Measurements from ENCODE around the gene VPS13D.
"Not testable (repeated sequence)": the region's sequence is repeated elsewhere in the genome, so short reads cannot be mapped to it uniquely, and the experiment has no call there.

VPS13D gene

GRCh38 chr1:12376236-12377045 is 146.6 kb downstream of the VPS13D start:
- peaks cover 31% of the 10 kb centered on the region for H3K4me1 Mint-ChIP-seq (ENCODE audit: low read depth)
- intact Hi-C loops (cut with micrococcal nuclease): no loop called here
- H3K9me3 Mint-ChIP-seq: no peaks in the 10 kb centered on the region
- peaks cover 77% of the 10 kb centered on the region for H3K36me3 Mint-ChIP-seq (ENCODE audit: low read depth)
- H3K27ac Mint-ChIP-seq: peak overlapping the region; percentile 59
- H3K4me3 Mint-ChIP-seq: no peak overlapping the region
- H3K27me3 Mint-ChIP-seq: no peaks in the 10 kb centered on the region

- Mint-ChIP-seq H3K27ac (peak overlapping the region; percentile 49), H3K36me3 (ENCODE audit: low read depth) (peaks cover 74% of the 10 kb centered on the region), H3K4me3 (no peak overlapping the region), H3K9me3 (no peaks in the 10 kb centered on the region), H3K27me3 (no peaks in the 10 kb centered on the region), H3K4me1 (ENCODE audit: low read depth) (peaks cover 33% of the 10 kb centered on the region)
- intact Hi-C loops (cut with micrococcal nuclease): no loop called here
These were observed 150.8 kb downstream of the VPS13D start for GRCh38 chr1:12380326-12381249.

- Mint-ChIP-seq H3K36me3 (ENCODE audit: low read depth) (peaks cover 90% of the 10 kb centered on the region), H3K27ac (no peak overlapping the region), H3K4me3 (no peak overlapping the region), H3K27me3 (no peaks in the 10 kb centered on the region), H3K9me3 (peaks cover 24% of the 10 kb centered on the region), H3K4me1 (ENCODE audit: low read depth) (peaks cover 20% of the 10 kb centered on the region)
- intact Hi-C loops (cut with micrococcal nuclease): no loop called here
These were observed 153.2 kb downstream of the VPS13D start for GRCh38 chr1:12383001-12383400.

GRCh38 chr1:12383786-12384185 is 154.0 kb downstream of the VPS13D start:
- no peak overlapping the region for H3K27ac Mint-ChIP-seq
- peaks cover 91% of the 10 kb centered on the region for H3K36me3 Mint-ChIP-seq (ENCODE audit: low read depth)
- peaks cover 31% of the 10 kb centered on the region for H3K9me3 Mint-ChIP-seq
- intact Hi-C loops (cut with micrococcal nuclease): no loop called here
- no peaks in the 10 kb centered on the region for H3K27me3 Mint-ChIP-seq
- H3K4me1 Mint-ChIP-seq (ENCODE audit: low read depth): peaks cover 20% of the 10 kb centered on the region
- H3K4me3 Mint-ChIP-seq: no peak overlapping the region

GRCh38 chr1:12384836-12385456 is 155.1 kb downstream of the VPS13D start:
- Mint-ChIP-seq H3K4me3 (no peak overlapping the region), H3K4me1 (ENCODE audit: low read depth) (peaks cover 20% of the 10 kb centered on the region), H3K27ac (no peak overlapping the region), H3K36me3 (ENCODE audit: low read depth) (peaks cover 91% of the 10 kb centered on the region), H3K9me3 (peaks cover 33% of the 10 kb centered on the region), H3K27me3 (no peaks in the 10 kb centered on the region)
- intact Hi-C loops (cut with micrococcal nuclease): no loop called here

GRCh38 chr1:12386130-12386529 is 156.3 kb downstream of the VPS13D start:
- peaks cover 11% of the 10 kb centered on the region for H3K4me1 Mint-ChIP-seq (ENCODE audit: low read depth)
- no peaks in the 10 kb centered on the region for H3K27me3 Mint-ChIP-seq
- peaks cover 95% of the 10 kb centered on the region for H3K36me3 Mint-ChIP-seq (ENCODE audit: low read depth)
- H3K27ac Mint-ChIP-seq: no peak overlapping the region
- intact Hi-C loops (cut with micrococcal nuclease): no loop called here
- peaks cover 33% of the 10 kb centered on the region for H3K9me3 Mint-ChIP-seq
- H3K4me3 Mint-ChIP-seq: no peak overlapping the region

GRCh38 chr1:12387641-12388040 is 157.8 kb downstream of the VPS13D start:
- intact Hi-C loops (cut with micrococcal nuclease): no loop called here
- Mint-ChIP-seq H3K27me3 (no peaks in the 10 kb centered on the region), H3K4me1 (ENCODE audit: low read depth) (no peaks in the 10 kb centered on the region), H3K27ac (no peak overlapping the region), H3K9me3 (peaks cover 33% of the 10 kb centered on the region), H3K4me3 (no peak overlapping the region), H3K36me3 (ENCODE audit: low read depth) (peaks cover 97% of the 10 kb centered on the region)

GRCh38 chr1:12390296-12390695 is 160.5 kb downstream of the VPS13D start:
- H3K4me1 Mint-ChIP-seq (ENCODE audit: low read depth); intact Hi-C loops (cut with micrococcal nuclease); H3K27ac Mint-ChIP-seq; H3K27me3 Mint-ChIP-seq; H3K4me3 Mint-ChIP-seq: not testable (repeated sequence)
- H3K9me3 Mint-ChIP-seq: peaks cover 33% of the 10 kb centered on the region
- H3K36me3 Mint-ChIP-seq (ENCODE audit: low read depth): peaks cover 95% of the 10 kb centered on the region

GRCh38 chr1:12397462-12398450 is 167.9 kb downstream of the VPS13D start:
- Mint-ChIP-seq H3K9me3 (no peaks in the 10 kb centered on the region), H3K4me3 (no peak overlapping the region), H3K36me3 (ENCODE audit: low read depth) (peaks cover 71% of the 10 kb centered on the region), H3K27ac (no peak overlapping the region), H3K4me1 (ENCODE audit: low read depth) (no peaks in the 10 kb centered on the region), H3K27me3 (no peaks in the 10 kb centered on the region)
- intact Hi-C loops (cut with micrococcal nuclease): no loop called here

- Mint-ChIP-seq H3K27ac (no peak overlapping the region), H3K27me3 (no peaks in the 10 kb centered on the region), H3K4me3 (no peak overlapping the region), H3K9me3 (no peaks in the 10 kb centered on the region), H3K4me1 (ENCODE audit: low read depth) (no peaks in the 10 kb centered on the region), H3K36me3 (ENCODE audit: low read depth) (peaks cover 71% of the 10 kb centered on the region)
- intact Hi-C loops (cut with micrococcal nuclease): no loop called here
These were observed 168.6 kb downstream of the VPS13D start for GRCh38 chr1:12398479-12398878.

GRCh38 chr1:12400027-12400693 is 170.3 kb downstream of the VPS13D start:
- intact Hi-C loops (cut with micrococcal nuclease): loop anchor here (10.0 kb wide), 1 partner anchor 215 kb away; the partner anchor contains the start of gene DHRS3
- H3K27me3 Mint-ChIP-seq: no peaks in the 10 kb centered on the region
- H3K4me1 Mint-ChIP-seq (ENCODE audit: low read depth): peaks cover 8% of the 10 kb centered on the region
- H3K36me3 Mint-ChIP-seq (ENCODE audit: low read depth): peaks cover 72% of the 10 kb centered on the region
- H3K9me3 Mint-ChIP-seq: no peaks in the 10 kb centered on the region
- no peak overlapping the region for H3K27ac Mint-ChIP-seq
- H3K4me3 Mint-ChIP-seq: no peak overlapping the region

GRCh38 chr1:12402159-12402673 is 172.4 kb downstream of the VPS13D start:
- intact Hi-C loops (cut with micrococcal nuclease): loop anchor here (10.0 kb wide), 1 partner anchor 213 kb away; the partner anchor contains the start of gene DHRS3
- Mint-ChIP-seq H3K27ac (no peak overlapping the region), H3K27me3 (no peaks in the 10 kb centered on the region), H3K9me3 (no peaks in the 10 kb centered on the region), H3K36me3 (ENCODE audit: low read depth) (peaks cover 69% of the 10 kb centered on the region), H3K4me1 (ENCODE audit: low read depth) (peaks cover 28% of the 10 kb centered on the region), H3K4me3 (no peak overlapping the region)

All from dendritic cell treated with granulocyte-macrophage colony-stimulating factor and Interleukin-4, amounts not matched to agents 40 ng/mL and 50 ng/mL, for 4 days (primary cell).